ENCODE results near the gene FAM89B.

Gene FAM89B

DNA sequence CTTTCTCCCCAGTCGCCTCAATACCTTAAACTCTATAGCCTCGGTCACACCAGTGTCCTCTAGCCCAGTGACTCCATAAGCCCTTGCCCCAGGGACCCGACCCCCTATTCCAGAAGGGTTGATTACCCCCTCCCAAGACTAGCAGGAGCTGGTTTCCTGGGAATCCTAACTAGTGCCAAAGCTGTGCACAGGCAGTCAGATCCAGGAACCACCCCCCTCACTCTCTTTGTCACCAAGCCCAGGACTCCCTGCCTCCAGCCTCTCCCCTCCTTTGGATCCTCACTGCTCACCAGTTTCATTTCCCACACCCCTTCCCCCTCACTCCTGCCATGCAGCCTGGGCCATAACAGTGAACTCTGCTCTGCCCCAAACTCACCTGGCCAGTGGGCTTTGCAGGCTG, 23.9 kb upstream of the FAM89B start:
- no peak overlapping the region for H3K4me3 ChIP-seq (ENCODE audit: low read depth, low read length)
- DNase-seq (ENCODE audit: low read depth): no peak
- TF ChIP-seq, protein P1, sequence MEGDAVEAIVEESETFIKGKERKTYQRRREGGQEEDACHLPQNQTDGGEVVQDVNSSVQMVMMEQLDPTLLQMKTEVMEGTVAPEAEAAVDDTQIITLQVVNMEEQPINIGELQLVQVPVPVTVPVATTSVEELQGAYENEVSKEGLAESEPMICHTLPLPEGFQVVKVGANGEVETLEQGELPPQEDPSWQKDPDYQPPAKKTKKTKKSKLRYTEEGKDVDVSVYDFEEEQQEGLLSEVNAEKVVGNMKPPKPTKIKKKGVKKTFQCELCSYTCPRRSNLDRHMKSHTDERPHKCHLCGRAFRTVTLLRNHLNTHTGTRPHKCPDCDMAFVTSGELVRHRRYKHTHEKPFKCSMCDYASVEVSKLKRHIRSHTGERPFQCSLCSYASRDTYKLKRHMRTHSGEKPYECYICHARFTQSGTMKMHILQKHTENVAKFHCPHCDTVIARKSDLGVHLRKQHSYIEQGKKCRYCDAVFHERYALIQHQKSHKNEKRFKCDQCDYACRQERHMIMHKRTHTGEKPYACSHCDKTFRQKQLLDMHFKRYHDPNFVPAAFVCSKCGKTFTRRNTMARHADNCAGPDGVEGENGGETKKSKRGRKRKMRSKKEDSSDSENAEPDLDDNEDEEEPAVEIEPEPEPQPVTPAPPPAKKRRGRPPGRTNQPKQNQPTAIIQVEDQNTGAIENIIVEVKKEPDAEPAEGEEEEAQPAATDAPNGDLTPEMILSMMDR (IDR thresholded peaks at IDR 0.05; ENCODE audit: control insufficient read depth, extremely low read depth, insufficient read depth): no peak

DNA sequence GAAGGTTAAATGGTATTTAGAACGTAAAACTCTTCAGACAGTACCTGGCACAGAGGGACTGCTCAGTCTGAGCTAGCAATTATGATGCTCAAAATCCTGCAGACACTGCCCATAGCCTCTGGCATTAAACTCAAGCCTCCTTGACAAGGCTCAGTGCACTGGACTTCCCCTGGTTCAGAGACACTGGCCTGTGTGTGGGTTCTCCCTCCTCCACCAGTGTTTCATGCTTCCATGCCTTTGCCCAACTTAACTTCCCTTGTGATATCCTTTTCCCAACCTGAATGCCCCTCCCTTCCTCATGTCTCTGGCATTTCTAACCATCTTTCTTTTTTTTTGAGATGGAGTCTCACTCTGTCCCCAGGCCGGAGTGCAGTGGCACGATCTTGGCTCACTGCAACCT, 23.2 kb upstream of the FAM89B start:
- no peak overlapping the region for H3K4me3 ChIP-seq (ENCODE audit: low read depth, low read length)
- no peak for DNase-seq (ENCODE audit: low read depth)
- TF ChIP-seq, protein P1 (IDR thresholded peaks at IDR 0.05; ENCODE audit: control insufficient read depth, extremely low read depth, insufficient read depth): no peak

DNA sequence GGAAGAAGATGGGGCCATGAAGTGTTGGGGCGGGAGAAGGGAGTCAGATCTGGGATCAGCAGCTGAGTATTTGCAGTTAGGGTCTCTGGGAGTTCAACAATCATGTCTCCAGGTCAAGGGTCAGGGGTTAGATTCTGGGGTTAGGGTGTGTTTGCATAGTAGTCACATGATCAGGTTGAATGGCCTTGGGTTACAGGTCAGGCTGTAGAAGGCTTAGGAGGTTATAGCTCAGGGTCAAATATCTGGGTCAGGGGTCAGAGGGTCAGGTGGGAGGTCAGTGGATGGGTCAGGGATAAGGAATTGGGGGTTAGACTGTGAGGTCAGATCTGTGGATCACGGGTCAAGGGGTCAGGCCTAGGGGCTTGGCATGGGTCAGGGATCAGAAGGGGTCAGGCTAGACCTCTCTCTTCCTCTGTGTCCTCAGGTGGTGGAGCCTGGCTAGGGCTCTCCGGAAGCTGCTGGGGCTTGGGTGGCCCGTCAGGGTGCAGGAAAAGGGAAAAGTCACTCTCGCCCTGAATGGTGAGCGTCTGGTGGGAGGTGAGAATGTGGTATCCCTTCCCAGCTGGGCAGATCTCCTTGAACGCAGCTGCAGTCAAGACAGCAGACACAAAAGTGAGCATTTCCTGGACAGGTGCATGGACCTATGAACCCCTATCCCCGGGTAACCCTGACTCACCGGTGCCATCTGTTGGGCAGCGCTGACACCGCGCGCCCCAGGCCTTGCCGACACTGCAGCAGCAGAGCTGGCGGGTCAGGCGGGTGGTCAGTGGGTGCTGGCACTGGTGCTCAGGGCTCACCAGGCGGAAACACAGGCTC, 20.6 kb upstream of the FAM89B start:
- no peak overlapping the region for H3K4me3 ChIP-seq (ENCODE audit: low read depth, low read length)
- no peak for DNase-seq (ENCODE audit: low read depth)
- TF ChIP-seq, protein P1 (IDR thresholded peaks at IDR 0.05; ENCODE audit: control insufficient read depth, extremely low read depth, insufficient read depth): peak; percentile 77

DNA sequence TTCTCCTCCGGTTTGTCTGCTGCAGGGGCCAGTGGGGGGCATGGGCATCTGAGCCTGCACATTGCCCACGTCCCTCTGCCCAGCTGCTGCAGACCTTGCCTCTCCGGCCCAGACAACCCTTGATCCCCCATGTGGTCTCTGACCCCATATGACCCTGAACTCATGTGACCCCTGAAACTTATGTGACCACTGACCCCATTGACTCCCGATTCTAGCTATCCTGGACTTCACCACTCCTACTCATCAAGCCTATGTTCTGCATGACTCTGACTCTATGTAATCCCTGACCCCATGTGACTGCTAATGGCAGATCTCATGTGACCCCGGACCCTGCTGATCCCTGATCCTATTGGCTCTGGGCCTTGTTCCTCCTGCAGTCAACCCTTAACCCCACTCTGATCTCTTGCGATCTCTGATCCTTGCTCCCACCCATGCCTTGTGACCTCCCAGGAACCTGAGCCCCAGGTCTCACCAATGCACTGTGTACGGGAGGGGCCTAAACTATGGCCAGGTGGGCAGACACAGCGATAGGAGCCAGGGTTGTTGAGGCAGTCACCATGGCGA, 19.9 kb upstream of the FAM89B start:
- TF ChIP-seq, protein P1 (IDR thresholded peaks at IDR 0.05; ENCODE audit: control insufficient read depth, extremely low read depth, insufficient read depth): no peak
- DNase-seq (ENCODE audit: low read depth): no peak
- no peak overlapping the region for H3K4me3 ChIP-seq (ENCODE audit: low read depth, low read length)

DNA sequence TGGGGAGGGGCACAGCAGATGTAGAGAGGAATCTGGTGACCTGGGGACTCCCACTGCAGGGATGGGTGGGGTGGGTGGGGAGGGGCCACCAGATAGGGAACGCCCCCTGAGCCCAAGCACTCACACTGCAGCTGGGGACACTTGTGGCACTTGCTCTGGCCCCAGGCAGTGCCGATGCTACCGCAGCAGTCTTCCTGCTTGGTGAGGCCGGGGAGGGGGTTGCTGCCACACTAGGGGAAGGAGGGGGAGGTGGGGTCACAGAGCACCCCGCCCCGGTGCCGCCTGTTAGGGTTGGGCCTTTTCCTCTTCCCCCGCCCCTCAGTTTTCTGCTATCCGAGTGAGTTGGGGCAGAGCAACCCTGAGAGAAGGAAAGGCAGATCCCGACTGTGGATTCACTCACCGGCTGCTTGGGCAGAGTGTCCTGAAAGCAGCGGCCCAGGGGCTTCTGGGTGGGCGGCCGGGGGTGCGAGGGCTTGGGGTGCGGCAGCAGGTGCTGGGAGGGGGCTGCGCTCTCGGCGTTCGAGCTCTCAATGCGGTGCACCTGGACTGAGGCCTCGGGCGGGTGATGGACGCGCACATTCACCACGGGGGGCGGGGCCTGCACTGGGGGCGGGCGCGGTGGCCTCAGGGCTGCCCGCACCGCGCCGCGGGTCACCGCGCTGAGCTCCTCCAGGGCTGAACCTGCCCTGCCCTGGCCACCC, 18.9 kb upstream of the FAM89B start:
- TF ChIP-seq, protein P1 (IDR thresholded peaks at IDR 0.05; ENCODE audit: control insufficient read depth, extremely low read depth, insufficient read depth): no peak
- no peak for DNase-seq (ENCODE audit: low read depth)
- no peak overlapping the region for H3K4me3 ChIP-seq (ENCODE audit: low read depth, low read length)

DNA sequence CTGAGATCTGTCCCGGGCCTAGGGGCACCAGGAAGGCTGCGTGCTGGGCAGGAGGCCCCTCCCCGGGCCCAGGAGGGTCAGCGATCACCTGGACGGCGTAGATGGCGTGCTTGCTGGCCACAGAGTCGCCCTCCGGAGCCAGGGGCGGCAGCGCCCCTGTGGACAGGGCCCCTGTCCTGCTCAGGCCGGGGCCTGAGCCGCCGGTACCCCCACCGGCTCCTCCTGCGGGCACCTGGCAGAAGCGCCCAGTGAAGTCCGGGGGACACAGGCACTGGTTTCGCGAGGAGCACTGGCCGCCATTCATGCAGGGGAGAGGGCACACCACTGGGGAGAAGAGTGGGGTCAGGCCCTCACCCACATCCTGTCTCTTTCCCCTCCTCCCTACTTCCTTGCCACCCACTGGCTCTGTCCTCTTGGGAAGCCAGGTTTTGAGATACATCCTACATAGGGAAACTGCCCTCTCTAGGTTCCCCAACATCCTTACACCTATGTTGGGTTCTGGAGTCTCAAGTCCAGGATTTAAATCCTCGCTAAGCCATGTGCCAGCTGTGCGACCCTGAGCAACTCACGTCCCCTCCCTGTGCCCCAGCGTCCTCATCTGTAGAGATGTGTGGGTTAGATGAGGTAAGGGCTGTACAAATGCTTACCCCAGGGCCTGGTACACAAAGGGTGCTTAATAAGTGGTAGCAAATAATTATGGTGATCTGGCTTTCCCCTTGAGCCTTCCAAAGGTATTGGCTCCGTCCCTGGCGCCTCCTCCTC, 18.1 kb upstream of the FAM89B start:
- no peak overlapping the region for H3K4me3 ChIP-seq (ENCODE audit: low read depth, low read length)
- TF ChIP-seq, protein P1 (IDR thresholded peaks at IDR 0.05; ENCODE audit: control insufficient read depth, extremely low read depth, insufficient read depth): no peak

More for the DNA sequence above, 18.1 kb upstream of the FAM89B start:
- no peak for DNase-seq (ENCODE audit: low read depth)

Measured in LNCaP clone FGC (cell line).